Measurements from ENCODE around the gene MTARC2.
A peak's percentile ranks its signal among the peaks of the same experiment; 100 is the strongest.

The MTARC2 gene

GRCh38 chr1:220825819-220826551 lies 77.9 kb downstream of the MTARC2 start:
- TF ChIP-seq CTCF (IDR thresholded peaks at IDR 0.05; ENCODE audit: low read depth, low read length): no peak
- H3K27me3 ChIP-seq (ENCODE audit: insufficient read depth, low read depth, severe bottlenecking): no peaks in the 10 kb centered on the region
- H3K36me3 ChIP-seq: no peaks in the 10 kb centered on the region
- H3K27ac ChIP-seq: no peak overlapping the region
- DNase-seq: peak; percentile 31
- no peaks in the 10 kb centered on the region for H3K9me3 ChIP-seq (ENCODE audit: severe bottlenecking)
- no peak overlapping the region for H3K4me3 ChIP-seq (ENCODE audit: low read depth, low read length)

GRCh38 chr1:220826729-220827128 lies 78.6 kb downstream of the MTARC2 start:
- no peaks in the 10 kb centered on the region for H3K9me3 ChIP-seq (ENCODE audit: severe bottlenecking)
- DNase-seq: no peak
- no peak overlapping the region for H3K27ac ChIP-seq
- no peak overlapping the region for H3K4me3 ChIP-seq (ENCODE audit: low read depth, low read length)
- H3K36me3 ChIP-seq: no peaks in the 10 kb centered on the region
- no peaks in the 10 kb centered on the region for H3K27me3 ChIP-seq (ENCODE audit: insufficient read depth, low read depth, severe bottlenecking)
- TF ChIP-seq CTCF (IDR thresholded peaks at IDR 0.05; ENCODE audit: low read depth, low read length): no peak

- no peak overlapping the region for H3K4me3 ChIP-seq (ENCODE audit: low read depth, low read length)
- no peaks in the 10 kb centered on the region for H3K27me3 ChIP-seq (ENCODE audit: insufficient read depth, low read depth, severe bottlenecking)
- no peak for DNase-seq
- no peak for TF ChIP-seq CTCF (IDR thresholded peaks at IDR 0.05; ENCODE audit: low read depth, low read length)
- no peaks in the 10 kb centered on the region for H3K9me3 ChIP-seq (ENCODE audit: severe bottlenecking)
- H3K27ac ChIP-seq: no peak overlapping the region
- H3K36me3 ChIP-seq: no peaks in the 10 kb centered on the region
Measured at GRCh38 chr1:220827445-220828178, 79.5 kb downstream of the MTARC2 start.

- Histone ChIP-seq H3K4me3 (ENCODE audit: low read depth, low read length) (no peak overlapping the region), H3K27ac (no peak overlapping the region), H3K27me3 (ENCODE audit: insufficient read depth, low read depth, severe bottlenecking) (no peaks in the 10 kb centered on the region), H3K36me3 (no peaks in the 10 kb centered on the region), H3K9me3 (ENCODE audit: severe bottlenecking) (no peaks in the 10 kb centered on the region)
- no peak for DNase-seq
- no peak for TF ChIP-seq CTCF (IDR thresholded peaks at IDR 0.05; ENCODE audit: low read depth, low read length)
Measured at GRCh38 chr1:220828179-220828490, 80.0 kb downstream of the MTARC2 start.

GRCh38 chr1:220828950-220829586 lies 80.9 kb downstream of the MTARC2 start:
- TF ChIP-seq CTCF (IDR thresholded peaks at IDR 0.05; ENCODE audit: low read depth, low read length): no peak
- no peaks in the 10 kb centered on the region for H3K9me3 ChIP-seq (ENCODE audit: severe bottlenecking)
- H3K36me3 ChIP-seq: no peaks in the 10 kb centered on the region
- H3K4me3 ChIP-seq (ENCODE audit: low read depth, low read length): no peak overlapping the region
- no peak for DNase-seq
- H3K27ac ChIP-seq: no peak overlapping the region
- no peaks in the 10 kb centered on the region for H3K27me3 ChIP-seq (ENCODE audit: insufficient read depth, low read depth, severe bottlenecking)

Measured in WERI-Rb-1 (cell line).